NOMO-1 treated with DMSO at 0.1 percent for 48 hours (cell line): ENCODE measurements around the gene IL18.
"Not testable (repeated sequence)": the region's sequence is repeated elsewhere in the genome, so short reads cannot be mapped to it uniquely, and the experiment has no call there.

ENCODE experiments used
- DNase-seq: peaks from one replicate; lab custom pipeline; 2025; ENCODE audit not compliant: unreplicated experiment; lab: John Stamatoyannopoulos, UW

The IL18 gene

GRCh38 chr11:112163875-112164685 lies at the start of gene IL18:
Gene IL18, minus strand, starts transcription at chr11:112164094. Its CDS starts 9,041 bp downstream, at chr11:112155053.
- peak; percentile 63 for DNase-seq

- no peak for DNase-seq
Measured at GRCh38 chr11:112212710-112213109, 48.8 kb upstream of the IL18 start.

GRCh38 chr11:112212290-112212689 lies 48.4 kb upstream of the IL18 start:
- DNase-seq, result no peak

GRCh38 chr11:112211536-112211935 lies 47.6 kb upstream of the IL18 start:
- peak; percentile 12 for DNase-seq

- no peak for DNase-seq
Measured at GRCh38 chr11:112210890-112211289, 47.0 kb upstream of the IL18 start.

- no peak for DNase-seq
Measured at GRCh38 chr11:112206071-112206470, 42.2 kb upstream of the IL18 start.

- DNase-seq, result peak; percentile 43
Measured at GRCh38 chr11:112200252-112200651, 36.4 kb upstream of the IL18 start.

GRCh38 chr11:112199101-112199500 lies 35.2 kb upstream of the IL18 start:
- DNase-seq, result not testable (repeated sequence)

GRCh38 chr11:112196519-112197087 lies 32.7 kb upstream of the IL18 start:
- no peak for DNase-seq

- no peak for DNase-seq
Measured at GRCh38 chr11:112195951-112196351, 32.1 kb upstream of the IL18 start.

- not testable (repeated sequence) for DNase-seq
Measured at GRCh38 chr11:112195113-112195512, 31.2 kb upstream of the IL18 start.

- DNase-seq, result no peak
Measured at GRCh38 chr11:112186304-112186703, 22.4 kb upstream of the IL18 start.

- DNase-seq, result no peak
Measured at GRCh38 chr11:112185883-112186282, 22.0 kb upstream of the IL18 start.

GRCh38 chr11:112182867-112183266 lies 19.0 kb upstream of the IL18 start:
- no peak for DNase-seq

- peak; percentile 88 for DNase-seq
Measured at GRCh38 chr11:112179601-112180000, 15.7 kb upstream of the IL18 start.

- DNase-seq, result no peak
Measured at GRCh38 chr11:112178936-112179335, 15.0 kb upstream of the IL18 start.

GRCh38 chr11:112178428-112178827 lies 14.5 kb upstream of the IL18 start:
- peak; percentile 31 for DNase-seq

- DNase-seq, result no peak
Measured at GRCh38 chr11:112177589-112177988, 13.7 kb upstream of the IL18 start.

GRCh38 chr11:112176077-112176476 lies 12.2 kb upstream of the IL18 start:
- DNase-seq, result no peak

GRCh38 chr11:112175599-112175952 lies 11.7 kb upstream of the IL18 start:
- no peak for DNase-seq

- DNase-seq, result peak; percentile 49
Measured at GRCh38 chr11:112174789-112175598, 11.1 kb upstream of the IL18 start, which contains the start of gene BCO2. Gene BCO2, plus strand, starts transcription at chr11:112175512. Its CDS starts 90 bp downstream, at chr11:112175602.

- DNase-seq, result no peak
Measured at GRCh38 chr11:112173152-112173551, 9.3 kb upstream of the IL18 start.
